ENCODE results near the gene CACNG1. TPM values are rescaled to one million over a fixed set of nuclear protein-coding genes. Genes with fewer than 3 reads are reported as not detected.

Gene CACNG1
- total RNA-seq, 5 donors from 2014 or later (not counting 1 experiment from before 2014, with no cell fraction given) = not detected

DNA sequence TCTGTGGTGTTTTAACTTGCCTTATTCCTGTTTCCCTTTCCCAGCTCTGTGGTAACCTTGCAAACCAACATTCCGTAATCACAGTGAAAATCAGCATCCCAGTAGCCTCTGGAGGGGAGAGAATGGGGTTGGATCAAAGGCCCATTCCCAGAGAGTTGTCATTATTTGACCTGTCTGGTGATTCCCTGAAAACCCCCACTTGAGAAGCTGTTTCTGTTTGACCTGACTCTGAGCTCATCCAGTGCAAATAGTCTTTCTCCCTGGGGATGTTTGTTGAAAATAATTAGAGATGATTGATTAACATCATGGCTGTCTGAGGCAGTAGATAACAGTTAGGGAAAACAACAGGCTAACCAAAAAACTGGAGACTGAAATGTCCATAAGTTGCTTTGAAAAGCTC is 3.0 kb downstream of the CACNG1 start:
- H3K9me3 Mint-ChIP-seq = peaks cover 4 to 30% (median 16%) of the 10 kb centered on the region in 3 donors

DNA sequence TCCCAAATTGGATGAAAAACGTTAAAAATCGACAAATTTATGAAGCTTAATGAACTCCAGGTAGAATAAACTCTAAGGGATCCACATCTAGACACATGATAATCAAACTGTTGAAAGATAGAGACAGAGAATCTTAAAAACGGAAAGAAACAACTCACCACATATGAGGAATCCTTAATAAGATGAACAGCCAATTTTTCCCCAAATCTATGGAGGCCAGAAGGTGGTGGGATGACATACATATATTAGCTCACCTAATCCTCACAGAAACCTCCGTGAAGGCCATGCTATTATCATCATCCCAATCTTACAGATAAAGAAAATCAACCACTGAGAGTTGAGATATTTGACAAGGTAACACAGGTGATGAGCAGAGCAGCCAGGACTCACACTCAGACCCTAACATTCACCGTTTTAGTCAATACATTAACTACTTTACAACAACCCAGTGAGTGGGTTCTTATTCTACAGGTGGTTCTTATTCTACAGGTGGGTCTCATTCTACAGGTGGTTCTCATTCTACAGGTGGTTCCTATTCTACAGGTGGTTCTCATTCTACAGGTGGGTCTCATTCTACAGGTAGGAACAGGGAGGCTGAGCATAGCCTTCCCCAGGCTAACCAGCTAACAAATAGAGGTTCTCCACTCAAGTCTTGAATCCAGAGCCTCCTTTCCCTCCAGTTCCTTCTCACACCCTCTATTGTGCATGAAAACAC is 4.8 kb downstream of the CACNG1 start:
- POLR2A ChIA-PET = no interaction called here
- ATAC-seq (replicated peaks in 1 of 4) (no peak), DNase-seq (no peak)
- Histone ChIP-seq H3K4me1 (ENCODE audit: control insufficient read depth in 1 of 2, extremely low read depth in 1 of 2, insufficient read depth in 2 of 2, low read length in 2 of 2) (no peaks in the 10 kb centered on the region), H3K27ac (ENCODE audit: low read length) (no peak overlapping the region), H3K36me3 (ENCODE audit: control insufficient read depth in 2 of 2, extremely low read depth in 1 of 2, insufficient read depth in 1 of 2, low read length in 1 of 2) (no peaks in the 10 kb centered on the region), H3K27me3 (replicated peaks in 1 of 2; ENCODE audit: control insufficient read depth in 2 of 2, extremely low read depth in 1 of 2, insufficient read depth in 2 of 2, low read length in 1 of 2) (peaks cover 0 to 7% of the 10 kb centered on the region in 2 experiments), H3K9me3 (peaks cover 2% of the 10 kb centered on the region), H3K4me3 (ENCODE audit: control insufficient read depth in 1 of 2, extremely low read depth in 1 of 2, low read length in 1 of 2) (no peak overlapping the region)
- peaks cover 19% of the 10 kb centered on the region for H3K36me3 Mint-ChIP-seq
- H3K27me3 Mint-ChIP-seq = no peaks in the 10 kb centered on the region
- WGBS (ENCODE audit: insufficient coverage) = no CpG with 5 or more reads among the region's 5 CpGs
- peaks cover 4 to 30% (median 16%) of the 10 kb centered on the region in 3 donors for H3K9me3 Mint-ChIP-seq
- H3K4me1 Mint-ChIP-seq = no peaks in the 10 kb centered on the region
- CTCF ChIA-PET = no interaction called here
- no peak overlapping the region for H3K27ac Mint-ChIP-seq
- H3K4me3 Mint-ChIP-seq = no peak overlapping the region

More for the DNA sequence above, 3.0 kb downstream of the CACNG1 start:
- Mint-ChIP-seq H3K4me1 (no peaks in the 10 kb centered on the region), H3K27me3 (no peaks in the 10 kb centered on the region), H3K4me3 (no peak overlapping the region), H3K36me3 (peaks cover 19% of the 10 kb centered on the region), H3K27ac (no peak overlapping the region)
- Histone ChIP-seq H3K27me3 (replicated peaks in 1 of 2; ENCODE audit: control insufficient read depth in 2 of 2, extremely low read depth in 1 of 2, insufficient read depth in 2 of 2, low read length in 1 of 2) (peaks cover 0 to 7% of the 10 kb centered on the region in 2 experiments), H3K4me3 (ENCODE audit: control insufficient read depth in 1 of 2, extremely low read depth in 1 of 2, low read length in 1 of 2) (no peak overlapping the region), H3K4me1 (ENCODE audit: control insufficient read depth in 1 of 2, extremely low read depth in 1 of 2, insufficient read depth in 2 of 2, low read length in 2 of 2) (no peaks in the 10 kb centered on the region), H3K27ac (ENCODE audit: low read length) (no peak overlapping the region), H3K36me3 (ENCODE audit: control insufficient read depth in 2 of 2, extremely low read depth in 1 of 2, insufficient read depth in 1 of 2, low read length in 1 of 2) (no peaks in the 10 kb centered on the region), H3K9me3 (peaks cover 2% of the 10 kb centered on the region)
- ATAC-seq (replicated peaks in 1 of 4) (no peak), DNase-seq (no peak)
- no CpG with 5 or more reads among the region's 1 CpG for WGBS (ENCODE audit: insufficient coverage)
- CTCF ChIA-PET = no interaction called here
- POLR2A ChIA-PET = no interaction called here

DNA sequence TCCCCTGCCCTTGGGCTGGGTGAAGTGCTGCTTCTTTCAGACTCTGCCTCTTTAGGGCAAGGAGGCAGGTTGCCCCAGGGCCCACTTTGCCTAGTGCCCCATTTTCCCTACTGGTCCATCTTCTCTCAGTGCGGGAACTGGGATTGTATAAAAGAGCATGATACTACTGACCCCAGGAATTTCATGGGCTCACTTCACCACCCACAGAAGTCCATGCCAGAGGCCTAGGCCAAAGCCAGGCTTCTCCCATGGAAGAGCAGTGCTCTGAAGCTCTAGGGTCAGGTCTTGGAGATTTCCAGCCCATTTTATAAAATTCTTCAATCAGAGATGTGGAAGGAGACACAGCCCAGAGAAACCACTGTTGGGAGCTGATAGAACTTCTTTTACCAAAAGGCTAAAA is 5.7 kb downstream of the CACNG1 start:
- no CpG with 5 or more reads among the region's 1 CpG for WGBS (ENCODE audit: insufficient coverage)
- ATAC-seq (replicated peaks in 1 of 4) (no peak), DNase-seq (no peak)
- H3K36me3 Mint-ChIP-seq = peaks cover 19% of the 10 kb centered on the region
- H3K27me3 Mint-ChIP-seq = no peaks in the 10 kb centered on the region
- no peaks in the 10 kb centered on the region for H3K36me3 ChIP-seq (ENCODE audit: control insufficient read depth in 2 of 2, extremely low read depth in 1 of 2, insufficient read depth in 1 of 2, low read length in 1 of 2)
- peaks cover 4 to 30% (median 16%) of the 10 kb centered on the region in 3 donors for H3K9me3 Mint-ChIP-seq
- CTCF ChIA-PET = no interaction called here
- no peak overlapping the region for H3K27ac ChIP-seq (ENCODE audit: low read length)
- H3K4me3 Mint-ChIP-seq = no peak overlapping the region
- H3K4me3 ChIP-seq (ENCODE audit: control insufficient read depth in 1 of 2, extremely low read depth in 1 of 2, low read length in 1 of 2) = no peak overlapping the region
- POLR2A ChIA-PET = no interaction called here
- H3K4me1 Mint-ChIP-seq = no peaks in the 10 kb centered on the region
- H3K9me3 ChIP-seq = peaks cover 2% of the 10 kb centered on the region
- peaks cover 0 to 5% of the 10 kb centered on the region in 2 experiments for H3K27me3 ChIP-seq (replicated peaks in 1 of 2; ENCODE audit: control insufficient read depth in 2 of 2, extremely low read depth in 1 of 2, insufficient read depth in 2 of 2, low read length in 1 of 2)
- no peak overlapping the region for H3K27ac Mint-ChIP-seq
- H3K4me1 ChIP-seq (ENCODE audit: control insufficient read depth in 1 of 2, extremely low read depth in 1 of 2, insufficient read depth in 2 of 2, low read length in 2 of 2) = no peaks in the 10 kb centered on the region

DNA sequence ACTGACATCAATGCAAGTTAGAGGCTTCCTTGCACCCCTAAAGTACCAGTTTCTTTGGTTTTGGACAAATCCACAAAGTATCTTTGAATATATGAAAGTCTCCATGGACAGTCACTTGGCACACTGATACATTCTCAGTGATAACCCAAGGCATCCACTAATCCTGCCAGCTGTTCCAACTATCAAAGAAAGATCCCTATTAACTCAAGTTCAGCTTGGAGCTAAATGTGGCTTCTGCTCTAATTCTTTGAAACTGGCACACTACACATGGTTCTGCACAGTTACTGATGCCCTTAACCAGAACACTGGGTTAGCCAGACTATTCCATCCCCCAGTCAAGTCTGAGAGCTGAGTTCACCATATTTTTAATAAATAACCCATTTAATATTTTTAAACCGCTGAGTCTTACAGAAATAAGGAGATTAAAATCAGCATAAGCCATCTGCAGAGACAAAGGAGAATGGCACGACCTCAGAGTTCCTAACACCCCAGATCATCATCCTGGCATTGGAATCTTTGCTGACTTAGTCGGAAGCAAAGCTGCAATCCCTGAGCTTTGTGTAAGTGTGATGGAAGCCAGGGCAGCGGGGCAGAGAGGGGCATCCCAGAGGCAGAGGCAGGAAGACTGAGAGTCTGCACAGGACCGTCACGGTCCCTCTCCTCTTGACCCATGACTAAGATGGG is 6.3 kb downstream of the CACNG1 start:
- 100% methylated on average over 1 of the region's 6 CpGs for WGBS (ENCODE audit: insufficient coverage)
- no peak overlapping the region for H3K4me3 Mint-ChIP-seq
- H3K27me3 Mint-ChIP-seq = no peaks in the 10 kb centered on the region
- ChIA-PET CTCF (no interaction called here), POLR2A (no interaction called here)
- Histone ChIP-seq H3K4me1 (ENCODE audit: control insufficient read depth in 1 of 2, extremely low read depth in 1 of 2, insufficient read depth in 2 of 2, low read length in 2 of 2) (no peaks in the 10 kb centered on the region), H3K9me3 (peaks cover 2% of the 10 kb centered on the region), H3K27me3 (replicated peaks in 1 of 2; ENCODE audit: control insufficient read depth in 2 of 2, extremely low read depth in 1 of 2, insufficient read depth in 2 of 2, low read length in 1 of 2) (peaks cover 0 to 5% of the 10 kb centered on the region in 2 experiments), H3K4me3 (ENCODE audit: control insufficient read depth in 1 of 2, extremely low read depth in 1 of 2, low read length in 1 of 2) (no peak overlapping the region), H3K36me3 (ENCODE audit: control insufficient read depth in 2 of 2, extremely low read depth in 1 of 2, insufficient read depth in 1 of 2, low read length in 1 of 2) (no peaks in the 10 kb centered on the region), H3K27ac (ENCODE audit: low read length) (no peak overlapping the region)
- no peak overlapping the region for H3K27ac Mint-ChIP-seq
- H3K9me3 Mint-ChIP-seq = peaks cover 4 to 30% (median 16%) of the 10 kb centered on the region in 3 donors
- ATAC-seq (replicated peaks in 1 of 4) (no peak), DNase-seq (no peak)
- H3K36me3 Mint-ChIP-seq = peaks cover 19% of the 10 kb centered on the region
- H3K4me1 Mint-ChIP-seq = no peaks in the 10 kb centered on the region

DNA sequence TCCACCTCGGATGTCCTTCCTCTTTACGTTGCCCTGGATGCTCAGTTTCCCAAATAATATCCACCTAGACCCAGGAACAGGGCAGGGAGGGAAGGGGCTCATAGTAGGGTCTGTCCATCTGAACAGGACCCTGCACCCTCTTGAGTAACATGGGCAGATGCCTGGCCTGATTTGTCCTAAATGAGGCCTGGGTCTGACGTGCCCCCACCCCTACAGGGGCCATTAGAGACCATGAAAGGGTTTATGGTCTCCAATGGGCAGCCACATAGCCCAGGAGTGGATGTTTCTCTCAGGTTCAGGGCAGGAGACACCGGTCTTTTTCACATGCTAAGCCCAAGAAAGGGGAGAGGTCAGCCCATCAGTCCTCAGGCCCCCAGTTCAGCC is 6.8 kb downstream of the CACNG1 start:
- ChIA-PET CTCF (no interaction called here), POLR2A (no interaction called here)
- ATAC-seq (replicated peaks in 1 of 4) (no peak), DNase-seq (no peak)
- H3K27me3 Mint-ChIP-seq = no peaks in the 10 kb centered on the region
- peaks cover 18% of the 10 kb centered on the region for H3K36me3 Mint-ChIP-seq
- Histone ChIP-seq H3K4me3 (ENCODE audit: control insufficient read depth in 1 of 2, extremely low read depth in 1 of 2, low read length in 1 of 2) (no peak overlapping the region), H3K4me1 (ENCODE audit: control insufficient read depth in 1 of 2, extremely low read depth in 1 of 2, insufficient read depth in 2 of 2, low read length in 2 of 2) (no peaks in the 10 kb centered on the region), H3K27me3 (replicated peaks in 1 of 2; ENCODE audit: control insufficient read depth in 2 of 2, extremely low read depth in 1 of 2, insufficient read depth in 2 of 2, low read length in 1 of 2) (peaks cover 0 to 5% of the 10 kb centered on the region in 2 experiments), H3K27ac (ENCODE audit: low read length) (no peak overlapping the region), H3K9me3 (peaks cover 2% of the 10 kb centered on the region), H3K36me3 (ENCODE audit: control insufficient read depth in 2 of 2, extremely low read depth in 1 of 2, insufficient read depth in 1 of 2, low read length in 1 of 2) (no peaks in the 10 kb centered on the region)
- H3K4me1 Mint-ChIP-seq = no peaks in the 10 kb centered on the region
- no peak overlapping the region for H3K27ac Mint-ChIP-seq
- peaks cover 4 to 30% (median 16%) of the 10 kb centered on the region in 3 donors for H3K9me3 Mint-ChIP-seq
- WGBS (ENCODE audit: insufficient coverage) = 100% methylated on average over 1 of the region's 4 CpGs
- H3K4me3 Mint-ChIP-seq = no peak overlapping the region

DNA sequence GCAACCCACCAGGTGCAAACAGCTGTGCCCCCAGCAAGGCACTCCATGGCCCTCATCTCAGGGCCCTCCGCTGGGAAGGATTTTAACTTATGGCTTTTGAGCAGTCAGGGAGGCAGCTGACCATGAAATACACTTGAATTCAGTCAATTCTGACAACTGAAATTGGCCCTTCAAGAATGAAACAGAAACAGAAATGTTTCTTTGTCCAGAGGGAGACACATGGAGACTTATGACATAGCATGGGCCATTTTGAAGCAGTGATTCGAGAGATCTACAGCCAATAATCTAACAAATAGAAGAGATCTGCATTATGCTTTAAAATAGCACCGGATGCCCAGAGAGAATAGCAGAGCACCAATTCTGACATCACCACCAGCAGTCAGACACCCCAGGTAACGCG is 7.5 kb downstream of the CACNG1 start:
- peaks cover 15% of the 10 kb centered on the region for H3K36me3 Mint-ChIP-seq
- no peaks in the 10 kb centered on the region for H3K4me1 Mint-ChIP-seq
- ChIA-PET CTCF (no interaction called here), POLR2A (no interaction called here)
- H3K9me3 ChIP-seq = peaks cover 2% of the 10 kb centered on the region
- WGBS (ENCODE audit: insufficient coverage) = 100% methylated on average over 1 of the region's 5 CpGs
- H3K4me3 Mint-ChIP-seq = no peak overlapping the region
- ATAC-seq (replicated peaks in 1 of 4) (no peak), DNase-seq (no peak)
- H3K27ac Mint-ChIP-seq = no peak overlapping the region
- peaks cover 2 to 28% (median 16%) of the 10 kb centered on the region in 3 donors for H3K9me3 Mint-ChIP-seq
- no peaks in the 10 kb centered on the region for H3K36me3 ChIP-seq (ENCODE audit: control insufficient read depth in 2 of 2, extremely low read depth in 1 of 2, insufficient read depth in 1 of 2, low read length in 1 of 2)
- H3K27me3 ChIP-seq (replicated peaks in 1 of 2; ENCODE audit: control insufficient read depth in 2 of 2, extremely low read depth in 1 of 2, insufficient read depth in 2 of 2, low read length in 1 of 2) = no peaks in the 10 kb centered on the region
- H3K27me3 Mint-ChIP-seq = no peaks in the 10 kb centered on the region
- H3K27ac ChIP-seq (ENCODE audit: low read length) = no peak overlapping the region
- H3K4me3 ChIP-seq (ENCODE audit: control insufficient read depth in 1 of 2, extremely low read depth in 1 of 2, low read length in 1 of 2) = no peak overlapping the region
- no peaks in the 10 kb centered on the region for H3K4me1 ChIP-seq (ENCODE audit: control insufficient read depth in 1 of 2, extremely low read depth in 1 of 2, insufficient read depth in 2 of 2, low read length in 2 of 2)

All from T-cell (primary cell).